Activated naive CD8-positive, alpha-beta T cell treated with anti-CD3 and anti-CD28 coated beads, Interleukin-2, amount 50 U/mL, for 16 hours (primary cell): ENCODE data around the gene AMBRA1.
"Not testable (repeated sequence)": the region's sequence is repeated elsewhere in the genome, so short reads cannot be mapped to it uniquely, and the experiment has no call there.

Source experiments
- DNase-seq: peaks from one replicate; pipeline ENCODE4 v3.0.0-alpha.2; 2020; ENCODE audit warnings: low read depth, low spot score

The AMBRA1 gene

GRCh38 chr11:46612326-46612725, 18.5 kb upstream of the AMBRA1 start:
- DNase-seq, result no peak

- DNase-seq, result no peak
These were observed 17.9 kb upstream of the AMBRA1 start for GRCh38 chr11:46611526-46612304.

- no peak for DNase-seq
These were observed 15.6 kb upstream of the AMBRA1 start for GRCh38 chr11:46609386-46609785.

DNA sequence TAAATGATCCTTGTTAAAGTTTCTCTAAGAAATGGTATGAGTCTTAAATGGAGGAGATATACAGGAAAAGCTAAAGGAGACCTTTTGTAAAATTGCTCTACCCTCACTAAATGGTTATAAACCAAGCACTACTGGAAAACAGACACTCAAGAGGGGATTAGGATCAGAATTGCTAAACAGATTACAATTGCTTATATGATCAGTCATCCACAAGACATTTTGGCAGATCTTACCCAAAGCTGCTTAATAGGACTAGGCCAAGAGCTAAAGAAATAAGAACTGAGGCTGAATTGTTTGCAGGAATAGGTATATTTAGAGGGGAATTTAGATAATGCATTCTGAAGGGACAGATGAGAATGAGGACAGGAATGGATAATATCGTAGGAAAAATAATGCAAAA, 13.7 kb upstream of the AMBRA1 start:
- DNase-seq, result no peak

DNA sequence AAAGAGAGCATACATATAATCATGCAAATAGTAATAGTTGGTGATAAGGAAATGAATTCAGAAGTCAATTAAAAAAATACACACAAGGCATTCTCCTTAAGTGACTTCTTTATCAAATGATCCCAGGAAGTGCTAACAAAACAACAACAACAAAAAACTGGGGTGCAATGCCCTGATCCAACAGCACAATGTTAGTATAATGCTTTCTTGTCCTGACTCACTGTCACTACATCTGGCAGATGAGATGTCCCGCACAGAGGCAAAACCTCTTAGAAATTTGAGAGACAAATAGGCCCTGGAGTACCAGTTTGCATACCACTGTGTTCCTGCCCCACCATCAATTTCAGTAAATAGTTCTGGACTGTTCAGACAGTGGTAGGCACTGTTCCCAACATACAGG, 11.0 kb upstream of the AMBRA1 start:
- no peak for DNase-seq

- DNase-seq, result no peak
These were observed 10.0 kb upstream of the AMBRA1 start for GRCh38 chr11:46603704-46604308.

GRCh38 chr11:46601129-46601528, 7.3 kb upstream of the AMBRA1 start:
- DNase-seq, result no peak

GRCh38 chr11:46600194-46600960, 6.6 kb upstream of the AMBRA1 start:
- DNase-seq, result no peak

DNA sequence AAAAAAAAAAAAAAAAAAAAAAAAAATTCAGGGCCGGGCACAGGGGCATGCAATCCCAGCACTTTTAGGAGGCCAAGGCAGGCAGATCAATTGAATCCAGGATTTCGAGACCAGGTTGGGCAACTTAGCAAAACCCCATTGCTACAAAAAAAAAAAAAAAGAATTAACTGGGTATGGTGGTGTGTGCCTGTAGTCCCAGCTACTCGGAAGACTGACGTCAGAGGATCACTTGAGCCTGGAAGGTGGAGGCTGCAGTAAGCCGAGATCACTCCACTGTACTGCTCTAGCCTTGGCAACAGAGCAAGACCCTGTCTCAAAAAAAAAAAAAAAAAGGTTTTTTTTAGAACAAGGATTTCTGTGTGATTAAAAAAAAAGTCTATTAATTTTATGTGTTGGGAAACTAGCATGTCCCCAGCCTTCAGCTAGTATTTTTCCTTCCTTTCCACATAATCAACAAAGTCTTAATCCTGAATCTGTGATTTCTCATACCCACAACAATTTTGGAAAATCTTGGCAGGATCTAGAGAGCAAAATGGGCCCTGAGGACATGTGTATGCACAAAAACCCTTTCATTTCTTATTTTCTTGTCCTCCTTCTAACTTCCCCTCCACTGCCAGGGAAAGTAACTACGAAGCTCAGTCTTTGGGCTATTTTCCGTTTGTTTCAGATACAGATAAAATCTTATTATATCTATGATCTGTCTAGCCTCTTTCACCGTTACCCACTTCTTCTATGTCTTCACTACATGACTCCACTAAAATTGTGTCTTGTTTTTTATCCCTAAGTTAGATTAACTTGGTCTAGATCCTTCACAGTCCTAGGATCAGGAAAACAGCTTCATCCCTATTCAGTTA, 5.7 kb upstream of the AMBRA1 start:
- no peak for DNase-seq

DNA sequence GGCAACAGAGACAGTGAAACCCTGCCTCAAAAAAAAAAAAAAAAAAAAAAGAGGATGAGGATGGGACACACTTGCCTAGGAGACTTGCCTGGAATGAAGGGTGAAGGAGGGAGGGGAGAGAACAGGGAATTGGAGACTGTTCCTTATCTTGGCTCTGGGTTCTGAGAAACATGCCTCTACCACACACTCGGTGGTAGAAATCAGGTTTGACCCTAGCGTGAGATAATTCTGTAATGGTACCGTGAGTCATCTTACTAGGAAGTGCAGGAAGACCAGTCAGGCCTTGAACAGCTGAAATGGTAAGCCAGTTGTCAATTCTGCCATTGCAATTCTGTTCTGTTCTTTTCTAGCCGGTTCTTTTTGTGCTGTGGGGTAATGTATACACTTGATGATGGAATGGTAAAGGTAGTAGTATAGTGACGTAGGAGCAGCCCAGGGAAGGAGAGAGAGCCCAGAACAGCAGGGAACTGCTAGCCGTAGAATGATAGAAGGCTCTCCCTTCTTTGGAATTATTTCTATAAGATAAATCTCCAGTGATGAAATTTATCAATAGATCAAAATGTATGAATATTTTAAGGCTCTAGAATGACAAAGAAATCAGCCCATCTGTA, 3.9 kb upstream of the AMBRA1 start:
- DNase-seq, result no peak

GRCh38 chr11:46597155-46597554, 3.3 kb upstream of the AMBRA1 start:
- DNase-seq, result no peak

DNA sequence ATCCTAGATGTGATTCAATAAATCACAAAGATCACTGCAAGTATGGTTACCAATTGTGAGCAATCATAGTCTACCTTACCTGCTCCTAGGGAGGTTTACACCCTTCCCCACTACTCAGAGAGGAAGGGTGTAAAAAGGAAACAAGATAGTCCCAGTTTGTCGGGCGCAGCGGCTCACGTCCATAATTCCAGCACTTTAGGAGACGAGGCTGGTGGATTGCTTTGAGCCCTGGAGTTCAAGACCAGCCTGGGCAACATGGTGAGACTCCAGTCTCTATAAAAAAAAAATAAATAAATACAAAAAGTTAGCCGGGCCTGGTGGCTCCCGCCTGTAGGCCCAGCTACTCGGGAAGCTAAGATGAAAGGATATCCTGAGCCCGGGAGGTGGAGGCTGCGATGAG, 962 bp upstream of the AMBRA1 start:
- no peak for DNase-seq

- DNase-seq, result no peak
These were observed 514 bp upstream of the AMBRA1 start for GRCh38 chr11:46594374-46594700.

- no peak for DNase-seq
These were observed 2.9 kb downstream of the AMBRA1 start for GRCh38 chr11:46590740-46591605.

DNA sequence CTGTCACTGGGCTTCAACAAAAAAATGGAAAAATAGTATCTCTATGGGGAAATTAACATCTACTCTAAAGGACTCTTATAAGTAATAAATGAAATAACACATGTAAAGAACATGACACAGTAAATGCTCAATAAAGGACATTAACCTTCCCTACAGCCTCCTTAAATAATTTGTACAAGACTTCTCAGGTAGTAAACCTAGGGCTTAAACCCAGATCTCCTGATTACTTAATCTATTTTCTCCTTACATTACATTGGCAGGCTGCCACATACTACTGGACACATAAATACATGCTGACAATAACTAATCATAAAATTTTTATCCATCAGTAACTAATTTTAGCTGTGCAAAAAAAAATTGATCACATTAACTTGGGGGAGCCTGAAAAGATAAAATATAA, 4.9 kb downstream of the AMBRA1 start:
- DNase-seq, result no peak

- no peak for DNase-seq
These were observed 5.7 kb downstream of the AMBRA1 start for GRCh38 chr11:46588131-46588530.

GRCh38 chr11:46583513-46583912, 10.3 kb downstream of the AMBRA1 start:
- not testable (repeated sequence) for DNase-seq

DNA sequence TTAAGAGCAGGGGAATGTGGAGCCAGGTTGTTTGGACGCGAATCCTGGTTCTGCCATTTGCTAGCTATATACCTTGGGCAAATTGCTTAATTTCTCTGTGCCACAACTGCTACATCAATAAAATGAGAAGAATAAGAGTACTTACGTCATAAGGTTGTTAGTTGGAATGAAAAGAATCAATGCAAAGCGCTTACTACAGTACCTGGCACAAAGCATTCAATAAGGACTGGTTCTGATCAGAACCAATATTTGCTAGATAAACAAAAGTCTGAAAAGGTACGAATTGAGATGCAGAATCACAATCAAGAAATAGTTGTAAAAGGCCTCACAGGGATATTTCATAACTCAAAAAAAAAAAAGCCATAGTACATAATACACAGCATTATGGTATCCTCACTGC, 11.2 kb downstream of the AMBRA1 start:
- no peak for DNase-seq

- no peak for DNase-seq
These were observed 16.8 kb downstream of the AMBRA1 start for GRCh38 chr11:46577058-46577457.

GRCh38 chr11:46574656-46575055, 19.2 kb downstream of the AMBRA1 start:
- DNase-seq, result no peak
